Activated naive CD4-positive, alpha-beta T cell (primary cell): ENCODE measurements around the gene PQBP1.

ENCODE experiments used
- DNase-seq, 4 experiments: peaks; one replicate each; lab custom pipeline; 2025; lab: John Stamatoyannopoulos, UW

The PQBP1 gene

GRCh38 chrX:48923771-48924170, 26.0 kb downstream of the PQBP1 start:
- DNase-seq, result no peak

GRCh38 chrX:48924270-48924669, 26.5 kb downstream of the PQBP1 start:
- no peak for DNase-seq

DNA sequence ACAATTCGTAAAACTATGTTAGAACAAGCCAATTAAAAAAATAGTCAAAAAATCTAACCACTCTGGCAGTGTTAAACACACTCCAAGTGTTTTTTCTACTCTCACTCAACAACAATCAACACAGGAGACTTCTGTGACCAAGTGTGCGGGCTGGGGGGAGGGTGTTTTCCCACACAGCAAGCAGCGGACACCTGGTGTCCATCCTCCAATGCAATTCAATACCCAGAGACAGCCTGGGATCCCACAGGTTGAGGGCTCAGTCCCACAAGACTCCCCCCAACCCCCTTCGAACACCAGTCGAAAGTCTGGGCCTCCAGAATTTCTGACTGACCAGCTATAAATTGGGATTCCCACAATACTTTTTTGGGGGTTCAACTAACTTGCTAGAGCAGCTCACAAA, 29.4 kb downstream of the PQBP1 start:
- no peak for DNase-seq

DNA sequence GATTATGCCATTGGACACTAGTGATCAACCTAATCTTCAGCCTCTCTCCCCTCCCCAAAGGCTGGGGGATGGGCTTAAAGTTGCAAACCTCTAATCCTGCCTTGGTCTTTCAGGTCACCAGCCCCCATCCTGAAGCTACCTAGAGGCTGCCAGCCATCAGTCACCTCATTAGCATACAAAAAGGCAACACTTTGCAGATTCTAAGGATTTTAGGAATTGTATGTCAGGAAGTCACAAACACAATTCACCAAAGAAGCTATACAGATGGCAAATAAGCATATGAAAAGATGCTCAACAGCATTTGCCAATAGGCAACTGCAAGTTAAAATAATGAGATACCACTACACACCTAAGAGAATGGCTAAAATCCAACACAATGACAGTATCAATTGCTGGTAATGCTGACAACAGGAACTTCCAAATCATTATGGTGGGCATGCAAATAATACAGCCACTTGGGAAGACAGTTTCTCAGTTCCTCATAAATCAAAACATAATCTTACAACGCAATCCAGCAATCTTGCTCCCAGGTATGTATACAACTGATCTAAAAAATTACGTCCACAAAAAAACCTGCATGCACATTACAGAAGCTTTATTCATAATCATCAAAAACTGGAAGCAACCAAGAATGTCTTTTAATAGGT, 30.1 kb downstream of the PQBP1 start:
- no peak for DNase-seq

DNA sequence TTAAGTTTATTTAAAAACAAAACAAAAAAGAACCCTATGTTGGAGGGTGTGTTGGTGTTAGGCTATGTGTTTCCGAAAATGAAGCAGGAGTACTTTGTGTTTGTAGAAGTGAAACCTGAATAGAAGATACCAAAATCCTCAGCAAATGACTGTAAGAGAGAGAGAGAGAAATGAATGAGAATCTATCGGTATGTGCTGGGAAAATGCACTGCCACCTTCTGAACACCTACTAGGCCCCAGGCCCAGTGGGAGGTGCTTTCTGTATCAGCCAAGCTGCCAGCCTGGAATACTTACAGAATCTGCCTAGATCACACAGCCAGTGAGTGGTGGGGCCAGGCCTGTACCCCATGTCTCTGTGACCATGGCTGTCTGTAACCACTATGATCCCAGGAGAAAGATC, 36.0 kb downstream of the PQBP1 start:
- no peak for DNase-seq

DNA sequence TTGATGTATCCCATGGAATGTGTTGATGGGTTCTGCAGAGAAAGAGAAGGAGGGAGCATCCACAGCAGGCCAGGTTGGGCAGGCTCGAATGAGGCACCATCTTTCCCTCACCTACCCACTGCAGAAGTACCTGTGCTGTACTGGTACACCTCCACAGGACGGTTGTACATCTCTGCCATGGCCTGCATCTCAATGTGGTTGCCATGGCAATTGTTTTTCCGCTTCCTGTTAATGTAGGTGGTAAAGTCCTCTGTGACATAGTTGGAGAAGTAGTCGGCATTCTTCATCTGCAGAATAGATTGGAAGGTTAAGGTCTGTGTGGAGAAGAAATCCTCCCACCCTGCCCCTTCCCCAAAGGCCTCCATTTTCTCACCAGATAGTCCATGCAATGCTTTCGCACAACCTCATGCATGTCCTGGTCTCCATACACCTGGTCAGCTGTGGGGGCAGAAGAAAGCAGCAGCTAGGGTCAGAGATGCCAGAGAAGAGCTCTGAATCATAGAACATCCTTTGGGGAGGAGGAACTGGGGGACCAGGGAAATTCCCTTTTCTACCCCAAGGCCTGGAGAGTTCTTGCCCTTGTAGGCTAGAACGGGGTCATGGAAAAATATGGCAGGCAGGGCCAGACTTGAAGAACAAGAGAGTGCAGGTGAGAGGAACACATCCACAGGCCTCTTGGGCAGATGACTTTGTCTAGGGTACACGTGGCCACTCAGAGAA, 37.0 kb downstream of the PQBP1 start:
- no peak for DNase-seq

DNA sequence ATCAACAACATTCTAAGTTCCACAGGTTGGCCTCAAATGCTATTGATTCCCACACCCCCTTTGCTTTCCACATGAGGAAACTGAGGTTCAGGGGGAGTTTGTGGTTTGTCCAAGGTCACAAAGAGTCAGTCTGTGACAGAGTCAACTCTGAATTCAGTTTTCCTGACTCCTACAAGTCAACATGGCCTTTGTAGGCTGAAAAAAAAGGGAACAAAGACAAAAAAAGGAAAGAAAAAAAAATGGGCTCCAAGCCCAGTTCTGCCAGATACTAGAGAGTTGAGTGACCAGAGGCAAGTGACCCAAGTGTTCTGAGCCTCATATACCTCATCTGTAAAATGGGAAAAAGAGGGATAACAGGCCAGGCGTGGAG, 37.6 kb downstream of the PQBP1 start:
- no peak for DNase-seq

DNA sequence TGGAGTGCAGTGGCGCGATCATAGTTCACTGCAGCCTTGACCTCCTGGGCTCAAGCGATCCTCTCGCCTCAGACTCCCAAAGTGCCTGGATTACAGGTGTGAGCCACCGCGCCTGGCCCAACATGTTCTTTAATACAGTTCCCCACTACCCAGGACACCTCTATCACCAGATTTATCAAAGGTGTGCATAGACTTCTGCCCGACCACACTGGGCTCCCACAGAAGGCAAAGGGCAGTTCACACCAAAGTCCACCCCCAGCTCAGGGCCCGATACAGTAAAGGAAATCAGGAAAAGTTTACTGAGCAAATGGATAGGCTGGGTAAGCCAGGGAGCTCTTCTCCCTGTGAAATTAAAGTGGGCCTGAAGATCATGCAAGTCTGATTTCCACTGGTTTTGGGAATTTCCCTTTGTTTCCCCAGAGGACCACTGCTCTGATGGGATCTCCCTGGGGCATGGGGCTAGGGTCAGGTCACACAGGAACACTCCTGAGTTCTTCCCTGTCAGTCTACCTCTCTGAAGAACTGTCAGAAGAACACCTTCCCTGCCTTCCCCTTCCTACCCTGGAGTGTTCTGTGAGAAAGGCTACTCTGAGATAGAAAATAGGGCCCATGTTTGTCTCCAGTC, 38.8 kb downstream of the PQBP1 start:
- no peak for DNase-seq

DNA sequence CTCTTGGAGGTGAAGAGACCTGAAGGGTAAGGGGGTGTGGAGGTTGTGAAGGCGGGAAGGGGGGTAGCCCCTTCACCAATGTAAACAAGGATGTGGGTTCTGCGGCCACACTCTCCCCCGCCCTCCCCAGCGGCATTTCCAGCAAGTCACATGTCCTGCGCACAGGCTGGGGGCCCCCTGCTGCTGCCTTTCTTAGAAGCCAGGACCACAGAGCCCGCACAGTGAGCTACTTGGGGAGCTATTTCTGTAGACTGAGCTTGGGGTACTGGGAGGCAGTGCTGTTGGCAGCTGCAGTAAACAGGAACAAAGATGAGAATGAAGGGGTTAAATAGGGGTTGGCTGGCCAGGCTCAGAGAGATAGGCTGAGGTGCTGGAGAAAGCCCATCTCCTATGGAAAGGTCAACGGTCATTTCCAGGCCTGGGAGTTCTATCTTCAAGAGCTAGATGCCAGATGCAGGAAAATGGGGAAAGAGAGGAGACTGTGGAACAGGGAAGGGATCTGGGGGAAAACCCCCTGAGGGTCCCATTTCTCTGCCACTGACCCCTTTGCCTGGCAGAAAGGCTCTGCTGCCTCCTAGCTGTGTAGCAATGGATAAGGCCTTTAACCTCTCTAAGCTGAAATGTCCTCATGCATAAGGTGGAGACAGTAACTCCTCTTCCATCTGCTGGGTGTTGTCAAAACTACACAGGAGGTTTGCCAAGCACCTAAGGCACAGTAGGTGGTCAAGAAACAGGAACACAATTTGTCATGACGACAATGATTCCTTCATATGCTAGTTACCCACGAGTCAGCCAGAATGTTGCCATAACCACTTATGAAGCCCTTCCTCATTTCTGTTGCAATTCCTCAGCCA, 39.6 kb downstream of the PQBP1 start:
- DNase-seq, result peak; percentile 41 to 85 (median 68)

DNA sequence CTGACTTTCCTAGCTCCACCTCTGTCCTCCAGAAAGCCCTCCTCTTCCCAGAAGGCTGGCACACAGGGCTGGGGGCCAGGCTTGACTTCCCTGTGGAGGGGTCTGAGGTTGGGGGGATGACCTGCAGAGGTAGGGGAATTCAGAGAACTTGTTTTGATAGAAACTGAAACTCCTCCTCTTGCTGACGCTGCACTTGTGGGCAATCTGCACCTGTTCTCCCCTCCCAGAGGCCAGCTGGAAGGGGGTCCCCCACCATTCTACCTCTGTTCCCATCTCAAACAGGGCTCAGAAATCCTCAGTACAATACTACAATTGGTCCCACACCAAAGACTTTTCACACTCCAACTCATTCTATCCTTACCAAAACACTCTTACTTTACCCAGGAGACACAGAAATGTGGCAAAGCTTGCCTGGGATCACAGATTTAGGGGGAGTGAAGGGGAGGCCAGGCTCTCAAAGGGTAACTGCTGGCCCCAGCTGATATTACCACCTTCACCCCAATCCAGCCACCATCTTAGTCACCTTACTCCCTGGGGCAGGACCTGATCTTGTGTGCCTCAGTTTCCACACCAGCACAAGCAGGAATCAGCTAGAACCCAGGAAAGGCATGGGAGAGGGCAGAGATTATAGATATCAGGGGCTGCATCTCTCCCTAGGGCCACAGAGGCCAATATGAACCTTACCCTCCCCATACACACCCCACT, 41.1 kb downstream of the PQBP1 start:
- peak; percentile 7 to 56 (median 18) for DNase-seq

DNA sequence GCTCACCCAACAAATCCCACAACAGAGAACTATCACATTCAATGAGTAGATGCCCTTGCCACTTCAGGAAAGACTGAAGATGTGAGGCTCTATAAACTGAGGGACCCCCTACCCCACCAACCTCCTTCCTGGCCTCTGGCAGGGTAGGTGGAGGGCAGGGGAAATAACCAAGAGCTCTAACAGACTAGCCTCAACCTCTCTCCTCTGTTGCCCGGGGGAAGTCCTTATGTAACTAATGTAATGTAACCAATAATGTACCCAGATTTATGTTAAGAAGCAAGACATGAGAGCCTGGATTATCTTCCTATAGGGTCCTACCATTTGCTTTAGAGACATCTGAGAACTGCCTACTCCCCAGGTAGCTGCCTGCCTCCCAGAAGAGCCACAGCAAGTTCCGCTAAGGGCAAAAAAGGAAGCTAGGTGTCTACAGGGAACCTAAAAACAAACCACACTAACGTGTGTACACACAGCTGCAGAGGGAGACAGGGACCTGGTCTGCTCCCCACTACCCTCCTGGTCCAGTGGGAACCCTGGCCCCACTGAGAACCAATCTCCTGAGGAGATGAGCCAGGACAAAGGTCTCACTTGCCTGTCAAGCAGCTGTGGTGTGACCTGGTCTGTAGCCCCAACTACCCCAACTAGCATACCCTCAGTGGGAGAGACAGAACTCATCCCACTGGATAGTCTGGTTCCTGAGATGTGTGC, 41.9 kb downstream of the PQBP1 start:
- DNase-seq, result no peak

DNA sequence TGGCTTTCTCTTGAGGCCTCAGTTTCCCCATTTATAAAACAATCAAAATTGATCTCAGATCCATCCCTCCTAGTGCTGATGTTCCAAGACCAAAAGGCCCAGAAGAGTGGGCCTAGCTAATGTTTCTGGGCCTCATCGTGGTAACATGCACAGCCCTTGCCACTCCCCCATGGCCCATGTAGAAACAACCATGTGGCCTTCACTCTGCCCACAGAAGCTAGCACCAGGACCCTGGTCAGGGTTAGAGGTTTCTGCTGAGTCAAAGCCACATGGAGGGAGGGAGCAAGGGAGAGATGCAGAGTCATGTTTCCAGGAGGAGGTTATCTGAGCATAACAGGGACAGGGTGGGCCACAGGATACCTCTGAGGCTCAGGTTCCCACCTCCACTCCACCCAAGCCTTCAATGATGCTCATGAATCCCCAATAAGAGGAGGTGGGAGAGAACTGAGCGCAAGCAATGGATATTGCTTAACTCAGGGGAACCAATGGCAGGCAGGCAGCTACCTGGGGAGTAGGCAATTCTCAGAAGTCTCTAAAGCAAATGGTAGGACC, 42.8 kb downstream of the PQBP1 start:
- DNase-seq, result no peak

GRCh38 chrX:48942895-48943294, 45.2 kb downstream of the PQBP1 start:
- no peak for DNase-seq

DNA sequence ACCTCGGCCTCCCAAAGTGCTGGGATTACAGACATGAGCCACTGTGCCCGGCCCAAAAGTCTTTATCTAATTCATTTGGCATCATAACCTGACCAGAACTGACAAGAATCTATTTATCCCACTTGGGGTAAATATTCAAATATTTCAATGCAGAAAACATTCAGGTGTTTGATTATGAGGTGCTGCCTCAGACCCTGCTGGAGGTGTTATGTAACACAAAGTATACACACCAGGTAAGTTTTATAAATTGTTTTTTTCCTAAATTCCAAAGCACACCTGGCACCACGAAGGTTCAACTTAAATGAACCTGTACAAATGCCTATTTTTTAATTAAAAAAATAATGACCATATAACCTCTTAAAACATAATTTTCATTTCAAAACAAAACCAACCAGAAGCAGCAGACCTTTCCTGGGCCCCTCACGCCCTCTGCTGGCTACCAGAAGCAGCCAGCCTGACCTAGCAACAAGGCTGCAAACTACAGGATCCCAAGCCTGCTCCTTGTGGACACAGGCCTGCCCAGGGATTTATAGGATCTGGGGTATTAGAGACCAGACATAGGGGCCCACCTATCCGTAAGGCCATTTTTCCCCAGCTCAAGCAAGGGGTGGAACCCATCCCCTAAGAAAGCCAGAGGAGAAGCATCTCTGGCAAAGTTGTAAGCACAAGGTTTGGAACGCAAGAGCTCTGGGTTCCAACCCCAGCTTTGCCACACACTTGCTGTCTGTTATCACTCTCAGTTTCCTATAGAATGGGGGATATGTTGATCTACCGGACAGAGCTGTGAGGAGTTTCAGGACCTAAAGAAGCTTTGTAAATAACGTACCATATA, 48.0 kb downstream of the PQBP1 start:
- peak in 3 of 4 experiments; percentile 3 to 38 (median 11) for DNase-seq

DNA sequence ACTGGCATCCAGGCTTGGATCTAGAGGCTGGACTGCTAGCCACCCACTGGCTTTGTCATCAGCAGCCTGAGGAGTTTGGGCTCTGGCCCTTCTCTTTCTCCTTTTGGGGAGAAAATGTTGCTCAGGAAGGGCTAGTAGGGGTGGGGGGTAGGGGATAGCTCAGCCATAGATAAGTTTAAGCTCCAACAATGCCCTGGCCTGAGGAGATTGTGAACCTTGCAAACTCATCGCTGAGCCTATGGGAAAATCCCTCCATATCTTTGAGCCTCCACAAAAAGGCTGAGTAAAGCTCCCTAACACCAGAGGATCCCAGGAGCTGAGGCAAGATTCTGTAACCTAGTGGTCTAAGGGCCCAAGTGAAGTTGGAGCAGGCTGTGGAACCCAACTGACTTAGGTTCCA, 50.9 kb downstream of the PQBP1 start:
- DNase-seq, result no peak
